Fibroblast of peridontal ligament (primary cell): ENCODE measurements around the gene ACBD6.
A peak's percentile ranks its signal among the peaks of the same experiment; 100 is the strongest.

Experiments used
- DNase-seq: peaks from one replicate; pipeline ENCODE4 v3.0.0-alpha.2; 2010; ENCODE audit errors: extremely low read depth

Gene ACBD6

GRCh38 chr1:180256341-180257027 is 245.9 kb downstream of the ACBD6 start:
- DNase-seq: no peak

GRCh38 chr1:180255536-180256340 is 246.6 kb downstream of the ACBD6 start:
- DNase-seq: no peak

GRCh38 chr1:180254854-180255253 is 247.5 kb downstream of the ACBD6 start:
- DNase-seq: no peak

- no peak for DNase-seq
These were observed 247.9 kb downstream of the ACBD6 start for GRCh38 chr1:180254496-180254819.

GRCh38 chr1:180253585-180254495 is 248.5 kb downstream of the ACBD6 start:
- DNase-seq: no peak

GRCh38 chr1:180252638-180253536 is 249.5 kb downstream of the ACBD6 start:
- peak; percentile 69 for DNase-seq

- no peak for DNase-seq
These were observed 250.7 kb downstream of the ACBD6 start for GRCh38 chr1:180251526-180252305.

GRCh38 chr1:180250883-180251509 is 251.4 kb downstream of the ACBD6 start:
- DNase-seq: no peak

- DNase-seq: no peak
These were observed 251.9 kb downstream of the ACBD6 start for GRCh38 chr1:180250499-180250770.

GRCh38 chr1:180249725-180250498 is 252.5 kb downstream of the ACBD6 start:
- no peak for DNase-seq

- no peak for DNase-seq
These were observed 253.4 kb downstream of the ACBD6 start for GRCh38 chr1:180248731-180249681.

- no peak for DNase-seq
These were observed 254.2 kb downstream of the ACBD6 start for GRCh38 chr1:180248176-180248575.

- DNase-seq: no peak
These were observed 254.8 kb downstream of the ACBD6 start for GRCh38 chr1:180247580-180247979.

GRCh38 chr1:180247061-180247460 is 255.3 kb downstream of the ACBD6 start:
- DNase-seq: no peak

- DNase-seq: no peak
These were observed 255.8 kb downstream of the ACBD6 start for GRCh38 chr1:180246579-180246978.

- DNase-seq: no peak
These were observed 257.5 kb downstream of the ACBD6 start for GRCh38 chr1:180244840-180245239.

- DNase-seq: no peak
These were observed 258.7 kb downstream of the ACBD6 start for GRCh38 chr1:180243517-180244221.
